ENCODE results near the gene ITSN1.

DNA sequence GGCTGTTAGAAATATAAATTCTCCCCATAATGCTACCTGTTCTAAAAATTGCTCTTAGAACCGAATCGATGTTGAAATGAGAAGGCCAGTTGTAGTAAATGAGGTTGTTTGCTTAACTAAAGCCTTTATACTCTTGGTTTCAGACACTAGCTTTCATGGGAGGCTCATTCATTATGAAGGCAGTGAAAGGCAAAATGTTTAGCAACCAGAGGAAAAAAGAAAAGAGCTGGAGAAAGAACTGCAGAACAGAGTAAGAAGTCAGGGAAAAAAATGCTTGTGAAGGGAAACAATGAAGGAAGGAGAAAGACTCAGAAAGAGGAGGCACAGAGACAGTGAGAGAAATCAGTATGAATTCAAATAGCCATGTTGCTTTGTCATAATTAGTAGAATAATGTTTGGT is 145.1 kb downstream of the ITSN1 start:
- TF ChIP-seq, protein P1, sequence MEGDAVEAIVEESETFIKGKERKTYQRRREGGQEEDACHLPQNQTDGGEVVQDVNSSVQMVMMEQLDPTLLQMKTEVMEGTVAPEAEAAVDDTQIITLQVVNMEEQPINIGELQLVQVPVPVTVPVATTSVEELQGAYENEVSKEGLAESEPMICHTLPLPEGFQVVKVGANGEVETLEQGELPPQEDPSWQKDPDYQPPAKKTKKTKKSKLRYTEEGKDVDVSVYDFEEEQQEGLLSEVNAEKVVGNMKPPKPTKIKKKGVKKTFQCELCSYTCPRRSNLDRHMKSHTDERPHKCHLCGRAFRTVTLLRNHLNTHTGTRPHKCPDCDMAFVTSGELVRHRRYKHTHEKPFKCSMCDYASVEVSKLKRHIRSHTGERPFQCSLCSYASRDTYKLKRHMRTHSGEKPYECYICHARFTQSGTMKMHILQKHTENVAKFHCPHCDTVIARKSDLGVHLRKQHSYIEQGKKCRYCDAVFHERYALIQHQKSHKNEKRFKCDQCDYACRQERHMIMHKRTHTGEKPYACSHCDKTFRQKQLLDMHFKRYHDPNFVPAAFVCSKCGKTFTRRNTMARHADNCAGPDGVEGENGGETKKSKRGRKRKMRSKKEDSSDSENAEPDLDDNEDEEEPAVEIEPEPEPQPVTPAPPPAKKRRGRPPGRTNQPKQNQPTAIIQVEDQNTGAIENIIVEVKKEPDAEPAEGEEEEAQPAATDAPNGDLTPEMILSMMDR (IDR thresholded peaks at IDR 0.05) = no peak
- no peak for TF ChIP-seq POLR2A (IDR thresholded peaks at IDR 0.05; ENCODE audit: low read depth)
- TF ChIP-seq POLR2AphosphoS5 (IDR thresholded peaks at IDR 0.05) = no peak

Data from esophagus muscularis mucosa (tissue), 3 donors.